ENCODE data around the gene TUB. TPM values are rescaled to one million over a fixed set of nuclear protein-coding genes. Genes with fewer than 3 reads are reported as not detected.

Gene TUB
- total RNA-seq, 1 experiment from 2014 or later, result 2.2 TPM

GRCh38 chr11:8047382-8047781 is 33.6 kb upstream of the TUB start:
- CTCF ChIA-PET, result no interaction called here
- H3K36me3 Mint-ChIP-seq (ENCODE audit: insufficient read depth, unreplicated experiment), result no peaks in the 10 kb centered on the region
- intact Hi-C loops (cut with micrococcal nuclease; ENCODE audit: unreplicated experiment), result no loop called here
- H3K27ac Mint-ChIP-seq (ENCODE audit: unreplicated experiment), result no peak overlapping the region
- no peaks in the 10 kb centered on the region for H3K4me1 Mint-ChIP-seq (ENCODE audit: low read depth, unreplicated experiment)
- BruUV-seq (replicated peaks), result no TSS peak
- DNase-seq, result no peak
- H3K4me3 Mint-ChIP-seq (ENCODE audit: low read depth, unreplicated experiment), result no peak overlapping the region
- TF ChIP-seq CTCF (IDR thresholded peaks at IDR 0.05; ENCODE audit: unreplicated experiment), result no peak
- H3K9me3 Mint-ChIP-seq (ENCODE audit: low read depth, unreplicated experiment), result no peaks in the 10 kb centered on the region
- peaks cover 80% of the 10 kb centered on the region for H3K27me3 Mint-ChIP-seq (ENCODE audit: unreplicated experiment)

GRCh38 chr11:8049084-8049483 is 31.9 kb upstream of the TUB start:
- no peak for DNase-seq
- no peak overlapping the region for H3K27ac Mint-ChIP-seq (ENCODE audit: unreplicated experiment)
- H3K9me3 Mint-ChIP-seq (ENCODE audit: low read depth, unreplicated experiment), result no peaks in the 10 kb centered on the region
- no peaks in the 10 kb centered on the region for H3K36me3 Mint-ChIP-seq (ENCODE audit: insufficient read depth, unreplicated experiment)
- no TSS peak for BruUV-seq (replicated peaks)
- no peak for TF ChIP-seq CTCF (IDR thresholded peaks at IDR 0.05; ENCODE audit: unreplicated experiment)
- no peaks in the 10 kb centered on the region for H3K4me1 Mint-ChIP-seq (ENCODE audit: low read depth, unreplicated experiment)
- intact Hi-C loops (cut with micrococcal nuclease; ENCODE audit: unreplicated experiment), result no loop called here
- no peak overlapping the region for H3K4me3 Mint-ChIP-seq (ENCODE audit: low read depth, unreplicated experiment)
- CTCF ChIA-PET, result no interaction called here
- H3K27me3 Mint-ChIP-seq (ENCODE audit: unreplicated experiment), result peaks cover 69% of the 10 kb centered on the region

GRCh38 chr11:8055091-8055835 is 25.7 kb upstream of the TUB start:
- H3K4me3 Mint-ChIP-seq (ENCODE audit: low read depth, unreplicated experiment), result no peak overlapping the region
- H3K36me3 Mint-ChIP-seq (ENCODE audit: insufficient read depth, unreplicated experiment), result no peaks in the 10 kb centered on the region
- no TSS peak for BruUV-seq (replicated peaks)
- H3K27ac Mint-ChIP-seq (ENCODE audit: unreplicated experiment), result no peak overlapping the region
- intact Hi-C loops (cut with micrococcal nuclease; ENCODE audit: unreplicated experiment), result no loop called here
- no peaks in the 10 kb centered on the region for H3K9me3 Mint-ChIP-seq (ENCODE audit: low read depth, unreplicated experiment)
- no peaks in the 10 kb centered on the region for H3K4me1 Mint-ChIP-seq (ENCODE audit: low read depth, unreplicated experiment)
- CTCF ChIA-PET, result no interaction called here
- no peak for TF ChIP-seq CTCF (IDR thresholded peaks at IDR 0.05; ENCODE audit: unreplicated experiment)
- DNase-seq, result no peak
- peaks cover 51% of the 10 kb centered on the region for H3K27me3 Mint-ChIP-seq (ENCODE audit: unreplicated experiment)

- Mint-ChIP-seq H3K4me1 (ENCODE audit: low read depth, unreplicated experiment) (no peaks in the 10 kb centered on the region), H3K27me3 (ENCODE audit: unreplicated experiment) (peaks cover 44% of the 10 kb centered on the region), H3K36me3 (ENCODE audit: insufficient read depth, unreplicated experiment) (no peaks in the 10 kb centered on the region), H3K4me3 (ENCODE audit: low read depth, unreplicated experiment) (no peak overlapping the region), H3K9me3 (ENCODE audit: low read depth, unreplicated experiment) (no peaks in the 10 kb centered on the region), H3K27ac (ENCODE audit: unreplicated experiment) (no peak overlapping the region)
- DNase-seq, result no peak
- no TSS peak for BruUV-seq (replicated peaks)
- intact Hi-C loops (cut with micrococcal nuclease; ENCODE audit: unreplicated experiment), result no loop called here
- TF ChIP-seq CTCF (IDR thresholded peaks at IDR 0.05; ENCODE audit: unreplicated experiment), result no peak
- CTCF ChIA-PET, result no interaction called here
These were observed 25.0 kb upstream of the TUB start for GRCh38 chr11:8055836-8056526.

Measured in Calu3 (cell line).